GM21737 (cell line): ENCODE results near the gene GPR143.
A peak's percentile ranks its signal among the peaks of the same experiment; 100 is the strongest.

Source experiments
- ATAC-seq: cut with Tn5 transposase; IDR thresholded peaks from one replicate; pipeline ENCODE4 v1.9.1; 2021; ENCODE audit warnings: mild to moderate bottlenecking, moderate library complexity; ENCODE audit not compliant: unreplicated experiment

The GPR143 gene

DNA sequence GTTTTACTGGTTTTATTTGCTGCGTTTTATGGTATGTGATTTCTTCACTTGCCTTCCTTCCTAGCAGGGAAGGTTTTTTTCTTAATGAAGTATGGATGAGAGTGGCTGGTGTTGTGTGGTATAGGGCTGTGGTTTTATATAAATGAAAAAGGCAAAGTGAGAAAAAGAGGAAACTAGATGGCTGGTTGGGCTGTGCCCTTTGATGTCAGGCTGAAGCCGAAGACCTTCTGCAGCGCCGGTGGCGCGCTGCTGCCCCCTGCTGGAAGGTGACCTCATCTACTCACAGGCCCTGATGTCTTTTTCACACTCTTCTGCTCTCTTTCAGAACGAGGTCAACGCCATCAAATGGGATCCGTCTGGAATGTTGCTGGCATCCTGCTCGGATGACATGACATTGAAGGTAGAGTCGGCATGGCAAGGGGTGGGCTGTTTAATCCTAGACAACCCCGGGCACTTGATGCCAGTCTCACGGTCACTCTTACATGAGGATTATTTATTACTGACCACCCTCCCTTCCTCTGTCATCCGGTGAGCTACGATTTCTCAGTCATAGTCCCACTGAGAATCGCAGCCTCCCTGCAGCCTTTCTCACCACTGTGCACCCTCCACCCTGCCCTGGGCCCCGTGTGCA is 56.6 kb downstream of the GPR143 start:
- peak; percentile 80 for ATAC-seq

DNA sequence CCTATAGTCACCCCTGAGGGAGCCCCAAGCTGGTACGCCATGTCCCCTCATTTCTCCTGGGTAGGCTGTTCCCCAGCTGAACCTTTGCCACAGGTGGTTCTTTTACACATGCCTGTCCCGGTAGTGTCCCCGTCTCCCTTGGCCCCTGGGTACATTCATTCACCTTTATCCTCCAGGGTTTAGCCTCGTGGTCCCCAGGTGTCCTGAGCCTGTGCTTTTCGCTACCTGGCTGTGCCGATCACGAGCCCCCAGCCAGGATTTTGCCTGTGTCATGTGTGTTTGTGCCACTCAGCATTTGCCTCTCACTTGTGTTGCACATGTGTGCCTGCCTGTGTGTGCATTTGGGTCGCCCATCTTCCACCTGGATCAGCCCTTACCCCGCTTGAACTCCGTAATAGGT is 57.6 kb downstream of the GPR143 start:
- no peak for ATAC-seq

DNA sequence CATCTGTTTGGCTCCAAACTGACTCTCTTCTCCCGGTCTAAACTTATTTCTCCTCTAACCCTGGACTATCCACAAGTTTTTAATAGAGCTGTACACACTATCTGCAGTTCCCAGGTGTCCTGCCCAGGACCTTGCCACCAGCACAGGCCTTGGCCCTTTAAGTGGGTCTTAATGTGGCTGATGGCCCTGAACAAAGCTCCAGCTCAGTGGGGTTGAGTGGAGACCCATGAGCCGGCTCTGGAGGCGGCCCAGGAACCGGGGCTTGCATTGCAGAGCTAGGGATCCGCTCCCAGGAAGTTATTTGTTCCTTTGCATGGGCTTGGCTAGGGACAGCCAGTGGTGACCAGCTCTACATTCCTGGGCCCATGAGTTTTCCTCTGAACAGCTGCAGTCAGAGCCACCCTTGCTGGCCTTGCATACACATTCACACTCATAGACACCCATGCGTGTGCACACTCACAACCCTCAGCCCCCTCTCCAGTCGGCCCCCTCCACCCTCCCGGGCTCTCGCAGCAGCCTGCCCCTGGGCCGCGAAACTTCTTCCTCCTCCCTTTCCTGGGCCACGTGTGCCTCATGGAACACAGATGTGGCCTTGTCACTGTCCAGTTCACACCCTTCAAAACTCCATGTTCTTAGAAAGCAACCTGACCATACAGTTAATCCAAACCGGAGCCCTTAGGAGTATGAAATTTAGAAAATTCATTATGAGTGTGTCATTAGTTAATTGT is 58.2 kb downstream of the GPR143 start:
- no peak for ATAC-seq

DNA sequence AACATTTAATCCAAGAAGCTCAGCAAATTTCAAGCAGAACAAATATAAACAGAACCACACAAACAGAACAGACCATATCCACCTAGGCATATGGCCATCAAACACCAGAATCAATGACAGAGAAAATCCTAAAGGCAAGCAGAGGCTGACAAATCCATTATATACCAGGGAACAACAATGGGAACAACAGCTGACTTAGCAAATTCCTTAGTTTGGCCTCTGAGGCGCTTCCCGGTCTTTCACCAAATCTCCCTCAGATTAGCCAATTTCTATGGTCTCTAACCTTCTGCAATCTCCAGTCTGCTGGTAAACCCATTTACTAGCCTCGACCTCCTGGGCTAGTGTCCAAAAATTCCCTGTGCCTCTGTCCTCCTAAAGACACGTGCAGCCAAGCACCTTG is 59.2 kb downstream of the GPR143 start:
- ATAC-seq, result no peak

DNA sequence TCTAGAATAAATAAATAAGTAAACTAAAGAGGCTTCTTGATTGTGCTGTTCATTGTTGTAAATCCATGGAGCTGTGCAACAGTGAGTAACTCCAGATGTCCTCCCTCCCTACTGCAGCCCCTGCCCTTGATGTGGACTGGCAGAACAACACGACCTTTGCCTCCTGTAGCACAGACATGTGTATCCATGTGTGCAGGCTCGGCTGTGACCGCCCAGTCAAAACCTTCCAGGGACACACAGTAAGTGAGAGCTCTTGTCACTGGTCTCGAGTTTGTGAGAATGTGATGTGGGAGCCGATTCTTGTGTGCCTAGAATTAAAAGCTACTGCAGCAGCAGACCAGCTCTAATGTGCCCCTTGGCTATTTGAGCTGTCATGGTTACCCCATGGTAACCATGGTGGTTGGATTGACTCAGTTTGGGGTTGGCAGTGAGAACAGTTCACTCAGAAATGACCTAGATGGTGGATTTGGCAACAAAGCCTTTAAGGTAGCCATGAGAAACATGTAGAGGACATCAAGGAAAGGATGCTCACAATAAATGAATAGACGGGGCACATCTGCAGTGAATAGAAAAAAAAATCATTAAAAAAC is 60.7 kb downstream of the GPR143 start:
- no peak for ATAC-seq

DNA sequence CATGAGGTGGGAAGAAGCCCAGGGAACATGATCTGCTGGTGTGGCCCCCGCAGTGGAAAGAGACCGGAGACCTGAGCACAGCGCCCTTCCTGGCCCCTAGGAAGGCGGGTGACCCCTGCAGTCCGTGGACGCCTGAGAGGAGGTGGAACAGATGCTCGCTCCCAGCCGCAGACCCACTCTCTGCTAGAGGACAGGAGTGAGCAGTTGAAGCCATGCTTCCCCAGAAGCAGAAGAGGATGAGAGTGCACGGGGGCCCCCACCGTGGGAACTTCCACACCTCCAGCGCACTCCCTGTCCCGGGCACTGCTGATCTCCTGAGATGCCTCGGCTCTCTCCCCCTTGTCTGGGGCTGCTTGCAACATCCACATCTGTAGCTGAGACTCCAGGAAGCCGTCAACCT is 62.2 kb downstream of the GPR143 start:
- no peak for ATAC-seq

DNA sequence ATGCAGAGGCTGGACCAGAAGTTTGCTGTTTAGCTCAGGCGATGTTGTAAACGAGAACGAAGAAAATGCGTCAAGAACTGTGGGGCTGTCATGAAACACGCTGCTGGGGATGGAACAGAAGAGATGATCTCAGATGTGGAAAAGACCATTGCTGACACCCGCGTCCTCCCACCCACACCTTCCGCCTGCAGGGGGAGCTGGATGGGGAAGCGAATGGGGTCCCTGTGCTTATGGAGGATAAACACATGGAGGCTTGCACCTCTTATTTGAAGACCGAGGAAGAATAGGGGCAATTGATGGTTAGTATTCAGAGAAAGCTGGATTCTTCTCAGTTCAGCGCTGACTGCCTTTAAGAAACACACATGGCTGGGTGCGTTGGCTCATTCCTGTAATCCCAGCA is 63.9 kb downstream of the GPR143 start:
- no peak for ATAC-seq

DNA sequence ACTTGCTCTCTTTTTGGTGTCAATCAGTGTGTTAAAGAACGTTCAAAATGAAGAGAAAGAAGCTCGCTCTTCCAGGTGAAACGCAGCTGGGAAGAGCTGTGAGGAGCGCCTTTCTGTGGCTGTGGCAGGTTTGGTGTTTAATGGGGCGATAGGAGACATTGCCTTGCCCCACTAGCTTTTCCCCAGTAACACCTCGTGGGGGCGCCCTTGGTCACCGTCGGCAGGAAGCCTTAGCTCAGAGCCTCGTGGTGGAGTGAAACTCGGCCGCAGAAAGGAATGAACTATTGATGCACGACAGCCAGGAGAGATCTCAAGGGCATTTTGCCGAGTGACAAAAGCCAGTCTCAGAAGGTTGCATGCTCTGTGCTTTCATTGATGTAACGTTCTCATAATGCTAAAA is 65.1 kb downstream of the GPR143 start:
- no peak for ATAC-seq

DNA sequence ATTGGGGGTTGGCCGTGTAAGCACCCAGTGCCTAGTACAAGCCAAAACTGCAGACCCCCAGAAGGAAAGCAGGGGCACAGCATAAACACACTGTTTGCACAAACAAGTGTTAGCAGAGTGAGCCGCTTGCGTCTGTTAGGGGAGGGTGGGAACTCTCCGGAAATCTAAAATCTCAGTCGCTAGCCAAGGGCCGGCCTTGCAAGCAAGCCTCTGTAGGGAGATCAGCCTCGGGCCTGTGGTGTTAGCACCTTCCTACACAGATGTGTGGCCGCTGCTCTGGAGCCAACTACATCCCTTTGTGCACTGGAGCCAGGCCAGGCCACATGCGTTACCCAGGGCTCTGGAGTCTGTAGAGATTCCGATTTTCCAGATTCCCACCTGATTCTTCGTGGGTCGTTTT is 67.1 kb downstream of the GPR143 start:
- no peak for ATAC-seq

DNA sequence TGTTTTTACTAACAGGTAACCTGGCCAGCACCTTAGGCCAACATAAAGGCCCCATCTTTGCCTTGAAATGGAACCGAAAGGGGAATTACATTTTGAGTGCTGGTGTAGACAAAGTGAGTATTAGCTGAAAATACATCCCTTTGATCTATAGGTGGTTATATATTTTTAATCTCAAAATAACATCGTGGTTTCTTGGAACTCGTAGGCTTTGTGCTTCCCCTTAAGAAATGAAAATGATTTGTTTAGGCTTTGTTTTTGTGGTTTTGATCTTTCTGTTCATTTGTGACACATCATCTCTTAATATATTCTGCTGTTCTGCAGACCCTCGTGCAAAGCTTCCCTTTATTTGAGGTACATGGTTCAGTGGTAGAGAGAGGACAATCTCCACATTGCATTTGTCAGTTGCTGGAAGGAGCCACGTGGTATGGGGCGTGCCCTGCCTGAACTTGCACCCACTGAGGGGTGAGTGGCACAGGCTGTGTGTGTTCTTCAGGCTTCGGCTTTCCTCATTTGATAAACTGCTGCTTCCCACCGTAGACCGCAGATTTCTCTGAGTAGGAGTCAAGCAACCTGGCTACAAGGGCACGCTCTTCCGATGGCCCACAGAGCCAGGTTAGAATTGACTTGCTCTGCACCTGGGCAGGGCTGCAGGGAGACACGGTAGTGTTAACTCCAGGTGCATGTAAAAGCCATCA is 72.2 kb downstream of the GPR143 start:
- no peak for ATAC-seq

DNA sequence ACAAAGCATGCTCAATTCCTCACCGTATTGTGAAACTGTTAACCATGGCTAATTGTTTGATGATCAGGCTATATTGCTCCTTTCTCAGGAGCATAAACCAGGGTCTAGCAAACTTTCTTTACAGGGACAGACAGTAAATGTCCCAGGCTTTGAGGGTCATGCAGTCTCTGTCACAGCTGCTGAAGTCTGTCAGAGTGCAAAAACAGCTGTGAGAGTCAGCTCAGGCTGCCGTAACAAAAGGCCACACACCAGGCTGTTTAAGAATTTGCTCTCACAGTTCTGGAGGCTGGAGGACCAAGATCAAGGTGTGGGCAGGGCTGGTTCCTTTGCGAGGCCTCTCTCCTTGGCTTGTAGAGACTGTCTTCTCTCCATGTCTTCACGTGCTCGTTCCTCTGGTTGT is 75.6 kb downstream of the GPR143 start:
- ATAC-seq, result no peak

DNA sequence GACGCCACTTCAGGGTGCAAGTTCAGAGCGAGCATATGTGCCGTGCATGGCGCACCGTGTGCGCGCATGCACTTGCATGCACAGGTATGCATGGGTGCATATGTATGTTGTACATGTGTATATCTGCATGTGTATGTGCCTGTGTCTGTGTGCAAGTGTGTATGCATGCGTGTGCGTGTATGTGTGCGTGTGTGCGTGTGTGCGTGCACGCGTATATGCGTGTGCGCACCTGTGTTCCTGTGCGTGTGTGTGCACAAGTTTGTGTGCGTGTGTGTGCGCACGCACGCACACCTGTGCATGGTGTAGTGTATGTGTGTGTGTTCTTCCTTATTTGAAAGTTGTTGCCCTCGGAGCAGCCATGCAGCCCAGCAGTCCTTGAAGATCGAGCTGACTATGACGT is 76.8 kb downstream of the GPR143 start:
- ATAC-seq, result no peak

DNA sequence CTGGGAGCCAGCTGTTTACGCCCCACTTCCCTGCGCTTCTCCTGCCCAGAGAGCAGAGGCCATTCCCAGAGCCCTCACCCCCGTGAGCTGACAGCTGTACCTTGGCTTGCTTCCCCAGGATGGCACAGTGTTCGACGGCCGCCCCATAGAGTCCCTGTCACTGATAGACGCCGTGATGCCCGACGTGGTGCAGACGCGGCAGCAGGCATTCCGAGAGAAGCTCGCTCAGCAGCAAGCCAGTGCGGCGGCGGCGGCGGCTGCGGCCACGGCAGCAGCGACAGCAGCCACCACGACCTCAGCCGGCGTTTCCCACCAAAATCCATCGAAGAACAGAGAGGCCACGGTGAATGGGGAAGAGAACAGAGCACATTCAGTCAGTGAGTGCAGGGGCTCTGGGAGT is 77.7 kb downstream of the GPR143 start:
- ATAC-seq, result no peak

DNA sequence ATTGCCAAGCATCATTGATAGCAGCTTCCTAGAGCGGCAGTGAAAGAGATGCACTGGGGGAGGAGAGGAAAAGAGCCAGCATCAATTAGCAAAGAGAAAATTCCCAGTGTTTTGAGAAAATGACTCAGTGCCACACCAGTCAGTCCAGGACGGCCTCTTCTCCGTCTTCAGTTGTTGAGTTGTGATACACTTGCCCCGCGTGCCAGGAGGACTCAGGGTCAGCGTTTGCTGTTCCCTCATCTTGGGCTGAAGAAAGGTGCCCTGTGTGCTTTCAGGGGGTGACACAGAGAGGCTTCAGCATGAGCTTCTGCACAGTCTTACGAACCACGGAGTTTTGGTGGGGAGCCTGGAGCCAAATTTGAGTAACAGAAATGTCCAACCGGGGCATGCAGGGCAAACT is 82.3 kb downstream of the GPR143 start:
- ATAC-seq, result no peak

DNA sequence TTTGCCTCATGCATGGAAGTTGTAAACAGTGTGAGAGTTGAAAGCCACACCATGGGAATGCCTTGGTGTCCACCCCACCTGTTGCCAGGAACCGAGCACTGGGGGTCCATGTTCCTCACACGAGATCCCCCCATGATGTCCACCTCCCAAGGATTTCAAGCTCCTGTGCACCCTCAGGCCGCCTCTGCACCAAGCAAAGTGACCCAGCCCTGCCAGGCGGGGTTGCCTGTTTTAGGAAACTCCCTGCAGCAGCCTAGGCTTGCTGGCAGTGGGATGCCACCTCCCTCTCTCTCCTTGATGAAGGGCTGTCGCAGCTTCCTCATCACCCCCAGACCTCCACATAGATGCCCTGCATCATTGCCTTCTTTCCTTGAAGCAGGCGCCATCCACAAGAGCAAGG is 82.8 kb downstream of the GPR143 start:
- no peak for ATAC-seq

DNA sequence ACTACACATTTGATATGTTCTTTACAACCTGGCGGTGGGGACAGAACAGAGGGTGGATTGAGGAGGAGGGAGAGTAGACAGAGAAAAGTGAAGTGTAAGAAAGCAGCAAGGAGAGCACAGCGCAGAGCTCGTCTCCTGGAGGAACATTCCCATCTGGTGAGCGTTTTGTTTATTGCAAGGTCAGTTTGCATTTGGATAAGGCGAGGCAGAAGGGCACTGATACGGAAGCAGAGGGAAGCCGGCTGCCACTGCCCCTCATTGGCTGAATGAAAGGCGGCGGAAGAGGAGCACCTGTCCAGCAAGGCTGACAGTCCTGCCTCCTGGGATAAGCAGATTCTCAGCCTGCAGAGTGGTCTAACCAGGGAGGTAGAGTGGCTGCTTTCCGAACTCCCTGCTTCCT is 83.2 kb downstream of the GPR143 start:
- ATAC-seq, result no peak

DNA sequence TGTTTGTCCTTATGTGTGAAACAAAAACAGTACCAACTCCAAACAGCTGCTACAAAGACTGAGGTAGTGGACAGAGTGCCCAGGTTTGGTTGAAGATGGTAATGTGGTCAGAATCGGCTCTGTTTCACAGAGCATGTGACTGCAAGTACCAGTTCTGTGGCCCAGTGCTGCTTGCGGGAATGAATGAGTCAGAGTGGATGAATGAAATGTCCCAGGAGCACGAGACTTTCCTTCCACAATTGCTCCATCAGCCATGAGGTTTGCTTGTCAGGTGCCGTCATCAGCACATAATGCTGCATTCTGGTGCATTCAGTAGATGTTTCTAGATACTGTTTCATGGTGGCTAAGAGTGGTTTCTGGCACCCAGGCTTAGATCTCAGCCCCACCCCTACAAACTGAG is 84.2 kb downstream of the GPR143 start:
- no peak for ATAC-seq

DNA sequence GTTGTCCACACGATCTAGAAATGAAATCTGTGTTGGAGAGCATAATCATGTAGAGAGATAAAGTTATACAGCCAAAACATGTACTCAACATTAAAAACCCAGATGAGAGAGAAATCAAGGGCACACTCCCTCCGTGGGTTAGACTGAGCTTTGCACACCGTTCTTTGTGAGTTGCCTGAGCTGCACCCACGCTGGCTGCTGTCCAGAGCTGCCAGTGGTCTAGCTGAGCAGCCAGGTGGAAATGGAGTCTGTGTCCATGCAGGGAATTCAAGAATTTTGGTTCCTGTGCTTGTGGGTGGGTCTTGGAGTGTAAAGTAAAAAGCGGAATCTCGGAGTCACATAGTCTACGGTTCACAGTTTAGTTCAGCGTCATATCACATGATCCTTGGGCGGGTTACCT is 84.6 kb downstream of the GPR143 start:
- no peak for ATAC-seq

DNA sequence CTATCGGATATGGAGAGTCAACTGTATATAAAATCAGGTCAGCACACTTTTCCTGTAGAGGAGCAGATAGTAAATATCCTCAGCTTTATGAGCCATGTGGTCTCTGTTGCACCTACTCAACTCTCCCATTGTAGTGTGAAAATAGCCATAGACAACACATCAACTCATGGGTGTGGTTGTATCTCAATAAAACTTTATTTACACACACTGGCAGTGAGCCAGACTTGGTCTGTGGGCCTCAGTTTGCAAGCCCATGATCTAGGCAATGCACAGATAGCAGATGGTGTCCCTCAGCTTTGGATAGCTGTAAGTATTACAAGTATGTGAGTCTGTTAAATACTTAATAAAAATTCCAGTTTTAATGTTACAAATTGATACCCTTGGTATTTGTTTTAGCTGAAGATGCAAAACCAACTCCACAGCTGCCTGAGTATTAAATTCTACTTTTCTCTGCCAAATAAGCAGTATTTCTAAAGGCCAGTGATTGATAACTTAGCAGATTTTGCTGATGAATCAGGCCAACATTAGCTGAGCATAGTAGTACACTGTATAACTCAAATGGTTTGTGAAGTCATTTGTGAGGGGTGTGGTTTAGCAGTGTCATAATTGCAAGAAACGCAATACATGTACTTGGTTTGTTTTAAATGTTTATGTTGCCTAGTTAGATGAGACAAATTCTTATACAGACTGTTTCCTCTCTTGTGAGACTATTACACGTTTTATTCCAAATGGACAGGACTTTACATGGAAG is 87.3 kb downstream of the GPR143 start:
- no peak for ATAC-seq

DNA sequence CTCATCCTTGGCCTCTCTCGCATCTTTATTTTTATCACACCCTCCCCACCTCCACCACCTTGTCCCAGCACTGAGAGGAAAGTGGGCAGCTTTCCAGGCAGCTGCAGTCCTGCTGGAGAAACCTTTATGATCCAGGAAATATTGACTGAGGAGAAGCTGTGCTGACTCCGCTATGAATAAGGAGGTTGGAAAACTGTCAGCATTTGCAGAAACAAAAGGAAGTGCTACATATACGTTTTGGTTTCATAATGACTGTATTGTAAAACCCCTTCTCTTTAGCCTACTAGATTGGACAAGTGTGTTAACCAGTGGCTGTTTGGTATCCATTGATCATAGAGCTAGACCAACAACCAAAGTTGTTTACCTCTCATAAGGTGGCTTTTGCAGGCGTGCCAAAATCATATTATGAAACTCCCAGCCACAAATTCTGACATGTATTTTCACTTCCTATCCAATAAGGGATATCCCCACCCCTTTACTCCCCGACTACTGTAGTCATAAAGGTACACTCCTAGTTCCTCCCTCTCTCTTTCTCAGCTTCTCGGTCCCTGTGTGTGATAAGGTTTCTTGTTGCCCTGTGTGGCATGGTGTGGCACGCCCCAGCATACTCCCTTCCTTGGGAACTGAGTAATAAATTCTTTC is 88.4 kb downstream of the GPR143 start:
- ATAC-seq, result peak; percentile 96

DNA sequence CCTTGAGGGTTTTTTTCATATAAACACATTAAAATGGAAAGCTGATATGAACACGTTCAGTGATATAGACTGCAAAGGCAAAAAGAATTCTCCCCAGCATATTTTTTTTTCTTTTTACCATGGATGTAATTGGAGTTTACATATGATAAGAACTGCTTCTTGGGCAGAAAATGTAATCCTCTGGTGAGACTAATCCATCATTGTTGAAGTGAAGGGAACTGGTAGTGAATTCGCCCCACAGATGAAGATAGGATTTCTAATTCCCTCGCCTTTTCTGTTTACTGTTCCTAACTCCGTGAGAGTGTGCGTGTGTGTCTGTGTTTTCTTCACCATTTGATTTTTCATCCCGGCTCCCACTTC is 88.9 kb downstream of the GPR143 start:
- no peak for ATAC-seq
